Neural cell (in vitro differentiated cells): ENCODE results near the gene FHOD3. TPM values are rescaled to one million over a fixed set of nuclear protein-coding genes. Genes with fewer than 3 reads are reported as not detected.

Source experiments
- H2AFZ ChIP-seq: fragments of 200-600, 300-800 bp; sonication (generic), shearing (Covaris generic); 2 replicates; pipeline ENCODE4 v1.6.0; 2014; ENCODE audit warnings: low read depth, mild to moderate bottlenecking, antibody characterized with exemption, low read length, moderate library complexity
- H3F3A ChIP-seq: fragments of 200-600 bp; shearing (Covaris generic); 2 replicates; pipeline ENCODE4 v1.6.1; 2016; ENCODE audit warnings: mild to moderate bottlenecking, moderate library complexity, mixed read lengths, antibody characterized with exemption, low read length; ENCODE audit not compliant: insufficient read depth, poor library complexity, severe bottlenecking
- H3K27ac ChIP-seq: fragments of 200-600, 300-800 bp; sonication (generic), shearing (Covaris generic); 2 replicates; pipeline ENCODE4 v1.5.1; 2014; ENCODE audit warnings: mild to moderate bottlenecking, low read length, moderate library complexity
- H3K27me3 ChIP-seq: fragments of 300-800, 200-600 bp; sonication (generic), shearing (Covaris generic); 2 replicates; pipeline ENCODE4 v1.6.0; 2014; ENCODE audit warnings: mild to moderate bottlenecking, low read depth, low read length, moderate library complexity; ENCODE audit not compliant: insufficient read depth
- H3K36me3 ChIP-seq: fragments of 300-800, 200-600 bp; sonication (generic), shearing (Covaris generic); 2 replicates; pipeline ENCODE4 v1.5.1; 2014; ENCODE audit warnings: mild to moderate bottlenecking, antibody characterized with exemption, low read length, moderate library complexity; ENCODE audit not compliant: insufficient read depth
- H3K4me2 ChIP-seq: fragments of 300-800, 200-600 bp; sonication (generic), shearing (Covaris generic); 2 replicates; pipeline ENCODE4 v1.6.0; 2014; ENCODE audit warnings: mild to moderate bottlenecking, low read length
- H3K4me3 ChIP-seq: fragments of 300-800, 200-600 bp; sonication (generic), shearing (Covaris generic); 2 replicates; pipeline ENCODE4 v1.5.1; 2014; ENCODE audit warnings: mild to moderate bottlenecking, low read length, moderate library complexity
- H3K79me2 ChIP-seq: fragments of 200-600 bp; shearing (Covaris generic); replicated peaks from 2 replicates; pipeline ENCODE4 v1.6.0; 2014; ENCODE audit warnings: mild to moderate bottlenecking, low read length, moderate library complexity; ENCODE audit not compliant: insufficient read depth
- H3K9ac ChIP-seq: fragments of 300-800, 200-600 bp; sonication (generic), shearing (Covaris generic); 2 replicates; pipeline ENCODE4 v1.6.1; 2016; ENCODE audit warnings: mild to moderate bottlenecking, low read length, mixed read lengths
- H3K9me2 ChIP-seq: fragments of 200-600 bp; shearing (Covaris generic); 2 replicates; pipeline ENCODE4 v1.6.1; 2016; ENCODE audit warnings: mild to moderate bottlenecking, low read length, mixed read lengths; ENCODE audit not compliant: insufficient read depth
- H3K9me3 ChIP-seq: fragments of 200-600, 300-800 bp; sonication (generic), shearing (Covaris generic); 2 replicates; pipeline ENCODE4 v1.6.1; 2016; ENCODE audit warnings: mild to moderate bottlenecking, mixed run types, low read length, moderate library complexity, mixed read lengths
- H4K20me1 ChIP-seq: fragments of 200-600 bp; shearing (Covaris generic); 2 replicates; pipeline ENCODE4 v1.6.1; 2016; ENCODE audit warnings: mild to moderate bottlenecking, mixed run types; ENCODE audit not compliant: insufficient read depth
- CTCF ChIP-seq: fragments of 450-650 bp; IDR thresholded peaks from 2 replicates; pipeline ENCODE4 v1.5.1; 2014; ENCODE audit warnings: antibody characterized with exemption, mild to moderate bottlenecking, moderate library complexity; ENCODE audit not compliant: poor library complexity, severe bottlenecking
- EP300 ChIP-seq: fragments of 450-650 bp; conservative IDR thresholded peaks from 2 replicates; pipeline ENCODE4 v1.6.1; 2014; ENCODE audit warnings: antibody characterized with exemption, mild to moderate bottlenecking, moderate library complexity; ENCODE audit not compliant: poor library complexity, severe bottlenecking
- EZH2 ChIP-seq: fragments of 200-600, 300-800 bp; shearing (Covaris generic), sonication (generic); IDR thresholded peaks from 2 replicates; pipeline ENCODE4 v1.6.1; 2014; ENCODE audit warnings: antibody characterized with exemption, low read length, borderline replicate concordance, mild to moderate bottlenecking; ENCODE audit not compliant: insufficient read depth, poor library complexity, severe bottlenecking
- MXI1 ChIP-seq: fragments of 450-650 bp; conservative IDR thresholded peaks from 2 replicates; pipeline ENCODE4 v1.6.1; 2014; ENCODE audit warnings: antibody characterized with exemption, mild to moderate bottlenecking; ENCODE audit not compliant: poor library complexity, severe bottlenecking
- POLR2AphosphoS5 ChIP-seq: IDR thresholded peaks from 2 replicates; pipeline ENCODE4 v1.6.1; 2012
- RAD21 ChIP-seq: fragments of 450-650 bp; conservative IDR thresholded peaks from 2 replicates; pipeline ENCODE4 v1.6.1; 2014; ENCODE audit warnings: antibody characterized with exemption, mild to moderate bottlenecking, moderate library complexity
- SMC3 ChIP-seq: fragments of 450-650 bp; conservative IDR thresholded peaks from 2 replicates; pipeline ENCODE4 v1.6.1; 2014; ENCODE audit warnings: antibody characterized with exemption, mild to moderate bottlenecking, moderate library complexity; ENCODE audit not compliant: poor library complexity
- TAF1 ChIP-seq: IDR thresholded peaks from 2 replicates; pipeline ENCODE4 v1.6.1; 2012; ENCODE audit warnings: low read depth
- polyA plus RNA-seq: library from polyadenylated mRNA; depleted of rRNA; stranded (reverse); fragments of >200 nt; gene quantifications from 2 replicates; pipeline ENCODE4 v1.2.3, GENCODE V29; 2014
- TF ChIP-seq, protein P1 (sequence below): IDR thresholded peaks from 2 replicates; pipeline ENCODE4 v1.6.1; 2012; ENCODE audit warnings: borderline replicate concordance

The FHOD3 gene
- polyA plus RNA-seq, 1 donor from 2014 or later, result 19.4 TPM

- Histone ChIP-seq H3K9ac (no peak overlapping the region), H3K9me2 (no peaks in the 10 kb centered on the region), H4K20me1 (no peaks in the 10 kb centered on the region), H3K4me2 (no peak overlapping the region), H3F3A (no peaks in the 10 kb centered on the region), H3K79me2 (no peaks in the 10 kb centered on the region), H3K27ac (no peak overlapping the region), H3K4me3 (no peak overlapping the region), H3K36me3 (no peaks in the 10 kb centered on the region), H2AFZ (no peak overlapping the region), H3K9me3 (no peaks in the 10 kb centered on the region), H3K27me3 (no peaks in the 10 kb centered on the region)
- no peak for TF ChIP-seq EZH2
- TF ChIP-seq SMC3, result no peak
- no peak for TF ChIP-seq RAD21
- TF ChIP-seq CTCF, result no peak
- TF ChIP-seq, protein P1, sequence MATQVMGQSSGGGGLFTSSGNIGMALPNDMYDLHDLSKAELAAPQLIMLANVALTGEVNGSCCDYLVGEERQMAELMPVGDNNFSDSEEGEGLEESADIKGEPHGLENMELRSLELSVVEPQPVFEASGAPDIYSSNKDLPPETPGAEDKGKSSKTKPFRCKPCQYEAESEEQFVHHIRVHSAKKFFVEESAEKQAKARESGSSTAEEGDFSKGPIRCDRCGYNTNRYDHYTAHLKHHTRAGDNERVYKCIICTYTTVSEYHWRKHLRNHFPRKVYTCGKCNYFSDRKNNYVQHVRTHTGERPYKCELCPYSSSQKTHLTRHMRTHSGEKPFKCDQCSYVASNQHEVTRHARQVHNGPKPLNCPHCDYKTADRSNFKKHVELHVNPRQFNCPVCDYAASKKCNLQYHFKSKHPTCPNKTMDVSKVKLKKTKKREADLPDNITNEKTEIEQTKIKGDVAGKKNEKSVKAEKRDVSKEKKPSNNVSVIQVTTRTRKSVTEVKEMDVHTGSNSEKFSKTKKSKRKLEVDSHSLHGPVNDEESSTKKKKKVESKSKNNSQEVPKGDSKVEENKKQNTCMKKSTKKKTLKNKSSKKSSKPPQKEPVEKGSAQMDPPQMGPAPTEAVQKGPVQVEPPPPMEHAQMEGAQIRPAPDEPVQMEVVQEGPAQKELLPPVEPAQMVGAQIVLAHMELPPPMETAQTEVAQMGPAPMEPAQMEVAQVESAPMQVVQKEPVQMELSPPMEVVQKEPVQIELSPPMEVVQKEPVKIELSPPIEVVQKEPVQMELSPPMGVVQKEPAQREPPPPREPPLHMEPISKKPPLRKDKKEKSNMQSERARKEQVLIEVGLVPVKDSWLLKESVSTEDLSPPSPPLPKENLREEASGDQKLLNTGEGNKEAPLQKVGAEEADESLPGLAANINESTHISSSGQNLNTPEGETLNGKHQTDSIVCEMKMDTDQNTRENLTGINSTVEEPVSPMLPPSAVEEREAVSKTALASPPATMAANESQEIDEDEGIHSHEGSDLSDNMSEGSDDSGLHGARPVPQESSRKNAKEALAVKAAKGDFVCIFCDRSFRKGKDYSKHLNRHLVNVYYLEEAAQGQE, result no peak
- TF ChIP-seq POLR2AphosphoS5, result no peak
- TF ChIP-seq EP300, result no peak
- TF ChIP-seq TAF1, result no peak
- no peak for TF ChIP-seq MXI1
Measured at GRCh38 chr18:36578871-36579710, 281.6 kb downstream of the FHOD3 start.

DNA sequence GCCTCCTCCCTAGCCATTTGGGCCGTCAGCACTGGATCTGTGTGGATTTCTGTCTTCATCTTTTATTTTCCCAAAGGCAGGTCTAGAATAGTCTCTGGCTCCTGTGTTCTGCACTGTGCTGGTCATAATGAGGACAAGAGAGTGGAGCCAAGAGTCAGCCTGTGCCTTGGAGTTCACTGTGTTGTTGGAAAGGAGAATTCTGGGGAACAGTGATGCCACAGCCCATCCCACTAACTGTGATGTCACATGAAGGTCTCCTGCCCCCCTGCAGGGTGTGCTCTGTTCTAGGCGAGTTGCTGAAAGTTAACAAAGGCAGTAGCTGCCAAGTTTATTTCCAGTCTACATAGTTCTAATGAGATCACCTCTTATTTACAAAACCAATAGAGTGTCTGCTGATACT, 282.8 kb downstream of the FHOD3 start:
- Histone ChIP-seq H3K27me3 (no peaks in the 10 kb centered on the region), H3K9ac (no peak overlapping the region), H2AFZ (no peak overlapping the region), H3K27ac (peak overlapping the region; percentile 63), H3K79me2 (no peaks in the 10 kb centered on the region), H3K9me2 (no peaks in the 10 kb centered on the region), H3F3A (no peaks in the 10 kb centered on the region), H3K4me2 (no peak overlapping the region), H4K20me1 (no peaks in the 10 kb centered on the region), H3K9me3 (no peaks in the 10 kb centered on the region), H3K4me3 (no peak overlapping the region), H3K36me3 (no peaks in the 10 kb centered on the region)
- TF ChIP-seq POLR2AphosphoS5 (no peak), EP300 (no peak), TAF1 (no peak), EZH2 (no peak), CTCF (no peak), SMC3 (no peak), RAD21 (no peak), MXI1 (no peak)
- TF ChIP-seq, protein P1, result no peak
